Epidermal melanocyte (primary cell): ENCODE results near the gene EPB41L2.
"Not testable (repeated sequence)": the region's sequence is repeated elsewhere in the genome, so short reads cannot be mapped to it uniquely, and the experiment has no call there.

Experiments
- DNase-seq: peaks from one replicate; pipeline ENCODE4 v3.0.0; 2011; ENCODE audit warnings: low spot score; ENCODE audit not compliant: insufficient read length

Gene EPB41L2

DNA sequence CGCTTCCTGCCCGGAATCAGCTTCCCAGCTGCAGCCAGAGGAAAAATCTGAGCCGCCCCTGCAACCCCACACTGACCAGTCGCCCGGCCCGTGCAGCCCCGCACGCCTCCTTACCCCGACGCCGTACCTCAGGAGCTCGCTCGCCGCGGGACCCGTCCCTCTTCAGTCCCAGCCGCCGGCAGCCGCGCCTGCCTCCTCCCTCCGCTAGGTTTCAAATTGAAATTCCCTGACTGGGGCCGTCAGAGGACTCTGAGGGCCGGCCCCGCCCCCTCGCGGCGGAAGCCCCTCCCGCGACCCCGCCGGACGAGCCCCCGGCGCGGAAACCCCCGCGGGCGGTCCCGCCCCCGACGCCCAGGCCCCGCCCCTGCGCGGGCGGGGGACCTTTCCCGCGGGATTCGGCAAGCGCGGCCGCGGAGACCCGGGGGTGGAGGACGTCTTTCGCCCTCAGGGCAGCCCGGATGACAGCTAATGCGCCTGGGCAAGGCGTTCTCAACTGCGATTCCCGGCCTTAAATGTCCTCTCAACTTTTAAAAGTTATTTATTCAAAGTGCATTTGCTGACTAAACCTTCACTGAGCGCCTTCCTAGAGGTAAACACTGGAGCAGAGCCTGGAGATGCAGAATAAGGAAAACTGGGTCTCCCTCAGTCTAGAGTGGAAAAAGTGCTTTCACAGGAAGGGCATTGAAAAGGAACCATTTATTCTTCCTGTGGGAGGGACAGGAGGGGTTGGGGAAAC is at the start of gene EPB41L2:
EPB41L2 (minus strand) TSS at position 218 of the 736 bp plus-strand sequence. CDS start 106,760 bp downstream, outside the sequence.
- peak; percentile 50 for DNase-seq

- no peak for DNase-seq
Observed at GRCh38 chr6:131112249-131112648, 49.2 kb upstream of the EPB41L2 start.

GRCh38 chr6:131107151-131107550 is 44.1 kb upstream of the EPB41L2 start:
- no peak for DNase-seq

DNA sequence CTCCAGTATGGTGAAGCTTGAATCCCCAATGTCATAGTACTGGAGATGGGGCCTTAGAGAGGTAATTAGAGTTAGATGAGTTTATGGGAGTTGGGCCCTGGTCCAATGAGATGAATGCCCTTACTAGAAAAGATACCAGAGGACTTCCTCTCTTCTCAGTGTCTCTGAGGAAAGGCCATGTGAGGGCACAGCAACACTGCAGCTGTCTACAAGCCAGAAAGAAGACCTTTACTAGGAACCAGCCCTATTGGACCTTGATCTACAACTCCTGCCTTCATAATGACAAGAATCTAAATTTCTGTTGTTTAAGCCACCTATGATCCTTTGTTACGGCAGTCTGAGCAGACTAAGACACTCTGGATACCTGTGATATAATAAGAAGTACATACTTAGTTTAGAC is 40.9 kb upstream of the EPB41L2 start:
- no peak for DNase-seq

DNA sequence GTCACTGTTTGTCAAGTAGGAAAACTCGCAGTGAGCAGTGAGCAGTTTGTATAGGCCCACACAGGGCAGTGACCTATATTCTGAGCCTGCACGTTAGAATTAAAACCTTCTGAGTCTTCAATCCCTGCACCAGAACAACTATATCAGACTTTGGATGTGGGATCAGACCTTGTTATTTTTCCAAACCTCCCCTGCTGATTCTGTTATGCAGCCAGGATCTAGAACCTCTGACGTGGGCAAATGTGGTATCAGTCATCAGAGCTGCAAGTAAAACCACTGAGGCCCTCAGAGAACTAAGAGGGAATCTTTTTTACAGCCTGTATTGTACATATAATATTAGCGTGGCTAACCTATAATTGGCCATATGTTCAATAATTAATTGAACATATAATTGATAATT is 40.3 kb upstream of the EPB41L2 start:
- DNase-seq: no peak

DNA sequence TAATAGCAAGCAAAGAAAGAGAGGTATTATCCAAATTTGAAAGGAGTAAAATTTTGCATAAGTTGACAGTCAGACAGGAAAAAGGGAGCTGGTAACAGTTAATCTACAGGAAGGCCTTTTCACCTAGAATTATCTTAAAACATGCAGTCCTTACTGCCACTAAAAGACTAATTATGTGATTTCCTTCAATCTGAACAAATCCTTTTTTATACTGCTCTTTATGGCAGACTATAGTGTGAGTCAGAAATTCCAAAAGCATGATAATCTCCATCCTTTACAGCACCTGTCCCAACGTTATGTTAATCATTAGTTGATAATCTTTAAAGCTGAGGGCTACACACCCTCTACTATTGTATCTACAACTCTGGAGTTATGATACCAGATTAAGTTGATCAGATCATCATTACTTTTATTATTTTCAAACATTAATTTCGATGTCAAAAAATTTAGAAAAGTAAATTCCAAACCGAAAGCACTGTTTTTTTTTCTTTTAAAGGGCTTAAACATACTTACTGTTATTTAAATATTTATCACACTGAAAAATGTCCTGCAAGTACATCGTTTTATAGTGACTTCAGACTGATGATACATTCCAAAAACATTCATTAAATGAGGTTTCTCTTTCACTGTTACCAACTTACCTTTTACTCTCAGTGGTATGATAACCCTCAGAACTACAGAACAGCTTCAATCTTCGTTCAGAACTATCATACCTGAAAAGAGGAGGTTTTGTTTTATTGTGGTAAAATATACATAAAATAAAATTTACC is 39.1 kb upstream of the EPB41L2 start:
- no peak for DNase-seq

DNA sequence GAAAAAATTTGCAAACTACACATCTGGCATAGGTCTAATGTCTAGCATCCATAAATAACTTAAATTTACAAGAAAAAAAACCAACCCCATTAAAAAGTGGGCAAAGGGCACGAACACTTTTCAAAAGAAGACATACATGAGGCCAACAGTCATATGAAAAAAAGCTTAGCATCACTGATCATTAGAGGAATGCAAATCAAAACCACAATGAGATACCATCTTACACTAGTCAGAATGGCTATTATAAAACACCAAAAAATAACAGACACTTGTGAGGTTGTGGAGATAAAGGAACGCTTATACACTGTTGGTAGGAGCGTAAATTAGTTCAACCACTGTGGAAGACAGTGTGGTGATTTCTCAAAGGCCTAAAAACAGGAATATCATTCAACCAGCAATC is 33.7 kb upstream of the EPB41L2 start:
- DNase-seq: no peak

- DNase-seq: no peak
Observed at GRCh38 chr6:131093334-131093733, 30.3 kb upstream of the EPB41L2 start.

- not testable (repeated sequence) for DNase-seq
Observed at GRCh38 chr6:131091944-131092343, 28.9 kb upstream of the EPB41L2 start.

DNA sequence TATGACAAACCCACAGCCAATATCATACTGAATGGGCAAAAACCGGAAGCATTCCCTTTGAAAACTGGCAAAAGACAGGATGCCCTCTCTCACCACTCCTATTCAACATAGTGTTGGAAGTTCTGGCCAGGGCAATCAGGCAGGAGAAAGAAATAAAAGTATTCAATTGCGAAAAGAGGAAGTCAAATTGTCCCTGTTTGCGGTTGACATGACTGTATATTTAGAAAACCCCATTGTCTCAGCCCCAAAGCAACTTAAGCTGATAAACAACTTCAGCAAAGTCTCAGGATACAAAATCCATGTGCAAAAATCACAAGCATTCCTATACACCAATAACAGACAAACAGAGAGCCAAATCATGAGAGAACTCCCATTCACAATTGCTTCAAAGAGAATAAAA is 27.3 kb upstream of the EPB41L2 start:
- DNase-seq: not testable (repeated sequence)

DNA sequence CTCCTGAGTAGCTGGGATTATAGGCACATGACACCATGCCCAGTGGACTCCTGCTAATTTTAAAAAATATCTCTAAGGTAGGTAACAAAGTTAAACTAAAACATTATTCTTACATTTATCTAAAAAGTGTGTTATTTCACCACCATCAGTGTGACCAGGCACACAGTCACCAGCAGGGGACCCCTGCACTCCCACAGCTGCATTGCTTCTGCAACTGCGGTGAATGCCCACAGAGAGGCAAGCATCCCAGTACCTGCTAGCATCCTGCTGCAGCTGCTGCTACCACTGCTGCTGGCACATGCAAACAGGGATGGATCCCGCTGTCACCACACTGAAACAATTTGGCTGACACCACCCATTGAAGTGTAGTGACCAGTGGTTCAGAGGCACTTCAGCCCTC is 21.9 kb upstream of the EPB41L2 start:
- DNase-seq: no peak

DNA sequence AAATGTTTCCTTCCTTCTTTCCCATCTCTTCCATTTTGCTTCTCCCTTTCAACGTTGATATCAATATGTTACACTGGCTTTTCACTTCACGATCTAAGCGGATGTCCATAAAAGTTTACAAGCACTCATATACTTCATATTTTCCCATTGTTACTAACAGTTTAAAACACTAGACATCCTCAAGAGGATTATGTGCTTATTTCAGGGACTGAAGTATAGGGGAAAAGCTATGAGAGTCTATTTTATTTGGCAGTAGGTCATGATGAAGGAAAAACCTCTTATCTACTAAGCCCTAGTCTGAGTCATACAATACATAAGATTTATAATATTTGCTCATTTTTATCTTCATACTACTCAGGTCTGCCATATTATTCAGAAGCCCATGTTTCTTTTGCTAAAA is 20.6 kb upstream of the EPB41L2 start:
- no peak for DNase-seq

DNA sequence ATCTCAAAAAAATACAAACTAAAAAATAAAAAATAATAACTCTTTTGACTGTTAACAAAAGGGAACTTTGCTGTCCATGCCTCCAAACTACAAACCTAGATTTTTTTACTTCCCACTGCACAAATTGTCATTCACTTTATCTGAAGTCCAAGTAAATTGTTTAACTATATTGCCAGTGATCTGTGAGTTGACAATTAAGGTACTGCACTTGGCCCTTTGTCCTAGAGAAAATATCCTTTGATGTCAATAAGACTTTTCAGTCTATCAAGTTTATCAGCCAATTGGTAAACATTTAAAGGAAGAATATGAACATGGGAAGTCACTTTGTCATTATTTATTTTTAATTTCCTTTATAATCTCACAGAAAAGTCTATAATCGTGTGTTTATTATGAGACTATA is 19.3 kb upstream of the EPB41L2 start:
- no peak for DNase-seq

DNA sequence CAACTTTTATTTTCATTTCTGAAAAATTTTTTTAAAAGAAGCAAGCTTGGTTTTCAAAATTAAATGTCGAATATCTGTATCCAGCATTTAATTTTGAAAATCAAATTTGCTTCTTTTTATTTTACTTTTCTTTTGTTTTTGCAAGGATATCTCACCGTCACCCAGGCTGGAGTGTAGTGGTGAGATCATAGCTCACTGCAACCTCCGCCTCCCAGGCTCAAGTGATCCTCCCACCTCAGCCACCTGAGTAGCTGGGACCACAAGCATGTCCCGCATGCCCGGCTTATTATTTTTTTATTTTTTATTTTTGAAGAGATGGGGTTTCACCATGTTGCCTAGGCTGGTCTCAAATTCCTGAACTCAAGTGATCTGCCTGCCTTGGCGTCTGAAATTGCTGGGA is 17.0 kb upstream of the EPB41L2 start:
- DNase-seq: no peak

DNA sequence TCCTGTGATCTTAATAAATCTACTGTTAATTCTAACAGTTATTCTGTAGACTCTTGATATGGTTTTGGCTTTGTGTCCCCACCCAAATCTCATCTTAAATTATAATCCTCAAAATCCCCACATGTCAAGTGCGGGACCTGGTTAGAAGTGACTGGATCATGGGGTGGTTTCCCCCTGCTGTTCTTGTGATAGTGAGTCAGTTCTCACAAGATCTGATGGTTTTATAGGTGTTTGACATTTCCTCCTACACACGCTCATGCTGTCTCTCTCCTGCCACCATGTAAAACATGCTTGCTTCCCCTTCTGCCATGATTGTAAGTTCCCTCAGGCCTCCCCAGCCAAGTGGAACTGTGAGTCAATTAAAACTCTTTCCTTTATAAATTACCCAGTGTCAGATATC is 10.5 kb upstream of the EPB41L2 start:
- DNase-seq: no peak

- no peak for DNase-seq
Observed at GRCh38 chr6:131070061-131070460, 7.0 kb upstream of the EPB41L2 start.

GRCh38 chr6:131068165-131068564 is 5.1 kb upstream of the EPB41L2 start:
- DNase-seq: no peak

- no peak for DNase-seq
Observed at GRCh38 chr6:131067521-131067920, 4.5 kb upstream of the EPB41L2 start.

DNA sequence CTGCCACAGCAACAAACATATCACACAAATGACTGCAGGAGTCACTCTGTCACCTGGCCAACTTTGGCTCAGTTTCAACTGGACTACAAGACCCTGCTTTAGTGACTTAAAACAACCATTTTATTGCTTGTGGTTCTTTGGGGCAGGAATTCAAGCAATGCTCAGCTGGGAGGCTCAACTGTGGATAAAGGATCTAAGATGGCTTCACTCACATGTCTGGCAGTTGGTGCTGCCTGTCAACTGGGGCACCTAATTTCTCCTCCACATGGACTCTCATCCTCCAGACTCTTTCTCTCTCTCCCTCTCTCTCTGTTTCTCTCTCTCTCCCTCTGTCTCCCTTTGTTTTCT is 2.8 kb upstream of the EPB41L2 start:
- DNase-seq: no peak

GRCh38 chr6:131065112-131065823 is 2.2 kb upstream of the EPB41L2 start:
- DNase-seq: no peak

DNA sequence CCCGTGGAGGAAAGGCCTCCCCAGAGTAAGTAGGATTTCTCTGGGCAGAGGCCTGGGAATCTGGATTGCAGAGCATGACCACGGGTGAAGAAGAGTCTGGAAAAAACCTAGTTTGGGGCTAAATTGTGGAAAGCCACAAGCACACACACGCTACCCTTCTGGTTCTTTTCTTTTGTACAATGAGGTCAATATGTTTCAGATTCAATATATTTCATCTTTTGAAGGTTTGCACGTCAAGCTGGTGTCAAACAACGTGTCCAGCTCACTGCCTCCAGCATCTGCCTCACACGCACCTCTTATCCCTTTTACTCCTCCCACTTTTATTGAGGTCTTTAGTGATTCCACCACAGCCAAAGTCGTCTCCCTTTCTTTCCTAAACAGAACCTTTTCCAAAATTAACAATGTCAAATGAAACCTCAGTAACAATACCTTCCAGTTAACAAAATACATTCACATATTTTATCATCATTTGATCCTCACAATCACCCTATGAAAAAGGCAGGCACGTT is 773 bp upstream of the EPB41L2 start:
- no peak for DNase-seq
